PC-3 (cell line): ENCODE data around the gene SLC25A51.

ENCODE experiments used
- CTCF ChIP-seq: fragments of 300-600 bp; sonication (generic); conservative IDR thresholded peaks from 2 replicates; pipeline ENCODE4 v1.5.1; 2017; ENCODE audit warnings: antibody characterized with exemption, low read depth, mild to moderate bottlenecking, low read length
- EZH2phosphoT487 ChIP-seq: fragments of 300-600 bp; sonication (generic); IDR thresholded peaks from 2 replicates; pipeline ENCODE4 v1.6.1; 2018; ENCODE audit warnings: mild to moderate bottlenecking, antibody characterized with exemption, low read length, borderline replicate concordance

DNA sequence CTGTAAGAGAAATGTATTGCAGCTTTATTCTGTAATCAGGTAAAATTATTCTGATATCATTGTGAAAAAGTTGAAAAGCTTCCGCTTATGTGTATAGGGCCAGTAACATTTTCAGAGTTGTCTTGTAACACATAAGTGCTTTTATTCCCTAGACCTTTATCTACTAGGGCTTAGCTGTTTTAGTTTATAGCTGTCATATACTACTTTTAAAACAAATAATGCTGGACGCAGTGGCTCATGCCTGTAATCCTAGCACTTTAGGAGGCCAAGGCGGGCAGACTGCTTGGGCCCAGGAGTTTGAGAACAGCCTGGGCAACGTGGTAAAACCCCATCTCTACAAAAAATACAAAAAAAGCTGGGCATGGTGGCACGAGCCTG is 33.1 kb downstream of the SLC25A51 start:
- no peak for TF ChIP-seq CTCF
- TF ChIP-seq EZH2phosphoT487: no peak
